GM23338 (cell line): ENCODE results near the gene CELF4. TPM values are rescaled to one million over a fixed set of nuclear protein-coding genes. Genes with fewer than 3 reads are reported as not detected.

Source experiments
- EZH2 ChIP-seq: fragments of 200-600 bp; sonication (generic); IDR thresholded peaks from one replicate; pipeline ENCODE4 v1.8.0; 2017; ENCODE audit warnings: antibody characterized with exemption, mild to moderate bottlenecking, low read depth; ENCODE audit not compliant: unreplicated experiment
- EZH2phosphoT487 ChIP-seq: fragments of 200-600 bp; sonication (generic); IDR thresholded peaks from one replicate; pipeline ENCODE4 v1.8.1; 2018; ENCODE audit warnings: antibody characterized with exemption; ENCODE audit not compliant: unreplicated experiment
- POLR2AphosphoS5 ChIP-seq: IDR thresholded peaks from 2 replicates; pipeline ENCODE4 v1.6.1; 2016; ENCODE audit warnings: antibody characterized with exemption, low read depth
- ZNF462 ChIP-seq: fragments of 250-450 bp; sonication (Bioruptor Pico); IDR thresholded peaks from 2 replicates; pipeline ENCODE4 v1.5.0; 2020; ENCODE audit warnings: mild to moderate bottlenecking, moderate library complexity
- polyA plus RNA-seq: library from polyadenylated mRNA; unstranded; fragments of >200 nt; fragmentation: Nextera tagmentation; extraction: Ambion mirVana; gene quantifications from 2 replicates; pipeline ENCODE4 v1.2.1, GENCODE V29; 2016
- total RNA-seq: library from RNA; depleted of rRNA; stranded (reverse); fragments of >200 nt; shearing (Covaris generic); gene quantifications from 2 replicates; pipeline ENCODE4 v1.2.3, GENCODE V29; 2014
- TF ChIP-seq, protein P1 (sequence below): IDR thresholded peaks from one replicate; pipeline ENCODE4 v1.6.1; 2018; ENCODE audit warnings: antibody characterized with exemption; ENCODE audit not compliant: unreplicated experiment

Gene CELF4
- total and polyA plus RNA-seq, 2 experiments from 2014 or later, result 2.6 to 6.7 TPM

DNA sequence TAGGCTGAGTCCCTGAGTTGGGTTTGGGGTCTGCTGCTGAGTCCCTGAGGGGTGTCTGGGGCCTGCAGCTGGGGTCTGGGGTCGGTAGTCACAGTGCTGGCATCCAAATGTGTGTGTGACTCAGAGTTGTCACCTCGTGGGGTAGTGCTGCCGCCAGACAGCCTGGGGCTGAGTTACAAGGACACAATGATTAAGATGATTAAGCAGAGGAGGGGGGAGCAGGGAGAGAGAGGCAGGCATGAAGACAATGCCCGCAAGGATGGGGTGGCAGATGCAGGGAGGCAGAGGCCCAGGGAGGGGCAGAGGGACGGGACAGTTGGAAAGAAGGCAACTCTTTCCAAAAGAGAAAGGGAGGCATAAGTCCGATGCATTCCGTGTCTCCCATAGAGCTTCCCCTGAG lies 120.2 kb downstream of the CELF4 start (continued):
- TF ChIP-seq, protein P1, sequence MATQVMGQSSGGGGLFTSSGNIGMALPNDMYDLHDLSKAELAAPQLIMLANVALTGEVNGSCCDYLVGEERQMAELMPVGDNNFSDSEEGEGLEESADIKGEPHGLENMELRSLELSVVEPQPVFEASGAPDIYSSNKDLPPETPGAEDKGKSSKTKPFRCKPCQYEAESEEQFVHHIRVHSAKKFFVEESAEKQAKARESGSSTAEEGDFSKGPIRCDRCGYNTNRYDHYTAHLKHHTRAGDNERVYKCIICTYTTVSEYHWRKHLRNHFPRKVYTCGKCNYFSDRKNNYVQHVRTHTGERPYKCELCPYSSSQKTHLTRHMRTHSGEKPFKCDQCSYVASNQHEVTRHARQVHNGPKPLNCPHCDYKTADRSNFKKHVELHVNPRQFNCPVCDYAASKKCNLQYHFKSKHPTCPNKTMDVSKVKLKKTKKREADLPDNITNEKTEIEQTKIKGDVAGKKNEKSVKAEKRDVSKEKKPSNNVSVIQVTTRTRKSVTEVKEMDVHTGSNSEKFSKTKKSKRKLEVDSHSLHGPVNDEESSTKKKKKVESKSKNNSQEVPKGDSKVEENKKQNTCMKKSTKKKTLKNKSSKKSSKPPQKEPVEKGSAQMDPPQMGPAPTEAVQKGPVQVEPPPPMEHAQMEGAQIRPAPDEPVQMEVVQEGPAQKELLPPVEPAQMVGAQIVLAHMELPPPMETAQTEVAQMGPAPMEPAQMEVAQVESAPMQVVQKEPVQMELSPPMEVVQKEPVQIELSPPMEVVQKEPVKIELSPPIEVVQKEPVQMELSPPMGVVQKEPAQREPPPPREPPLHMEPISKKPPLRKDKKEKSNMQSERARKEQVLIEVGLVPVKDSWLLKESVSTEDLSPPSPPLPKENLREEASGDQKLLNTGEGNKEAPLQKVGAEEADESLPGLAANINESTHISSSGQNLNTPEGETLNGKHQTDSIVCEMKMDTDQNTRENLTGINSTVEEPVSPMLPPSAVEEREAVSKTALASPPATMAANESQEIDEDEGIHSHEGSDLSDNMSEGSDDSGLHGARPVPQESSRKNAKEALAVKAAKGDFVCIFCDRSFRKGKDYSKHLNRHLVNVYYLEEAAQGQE, result no peak
- no peak for TF ChIP-seq EZH2phosphoT487
- no peak for TF ChIP-seq ZNF462
- no peak for TF ChIP-seq POLR2AphosphoS5
- no peak for TF ChIP-seq EZH2
